ENCODE measurements around the gene PUM2.
A peak's percentile ranks its signal among the peaks of the same experiment; 100 is the strongest.

PUM2 gene

DNA sequence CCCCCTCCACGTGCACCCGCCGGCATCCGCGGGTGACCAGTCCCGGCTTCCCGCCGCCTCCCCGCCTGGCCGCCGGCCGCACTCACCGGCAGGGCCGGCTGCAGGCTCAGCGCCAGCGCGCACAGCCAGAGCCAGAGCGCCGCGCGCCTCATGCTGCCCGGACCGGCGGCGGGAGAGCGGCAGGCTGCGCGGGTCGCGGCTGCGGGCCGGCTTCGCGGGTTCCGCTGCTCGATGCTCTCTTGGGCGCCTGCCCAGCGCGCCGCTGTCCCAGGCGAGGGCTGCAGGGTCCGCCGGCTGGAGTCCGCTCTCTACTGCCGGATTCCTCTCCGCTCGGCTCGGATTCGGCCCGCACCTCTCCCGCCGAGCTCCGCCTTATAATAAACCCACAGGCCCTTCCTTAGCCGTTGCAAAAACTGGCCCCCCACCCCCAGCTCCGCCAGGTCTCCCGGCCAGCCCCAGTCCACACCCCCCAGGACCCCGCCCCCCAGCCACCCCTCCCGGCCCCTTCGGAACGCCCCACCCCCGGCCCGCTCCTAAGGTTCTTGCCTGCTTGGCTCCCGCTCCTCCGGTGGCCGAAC is 125.8 kb downstream of the PUM2 start, which contains the start of gene SDC1:
TSS of gene SDC1 (minus strand) at position 415 of the 578 bp plus-strand sequence. CDS start at position 152, 263 bp downstream.
- Histone ChIP-seq H3K27me3 (ENCODE audit: insufficient read depth, insufficient read length) (peaks cover 13% of the 10 kb centered on the region), H3K9ac (ENCODE audit: insufficient read length, low read depth) (peak within 1 kb of the TSS; percentile 85), H3K36me3 (ENCODE audit: insufficient read depth, insufficient read length, low read length) (peaks cover 9% of the 10 kb centered on the region), H3K9me3 (ENCODE audit: insufficient read depth, low read length) (no peaks in the 10 kb centered on the region), H3K4me1 (ENCODE audit: insufficient read depth, insufficient read length) (peaks cover 6% of the 10 kb centered on the region), H3K4me3 (ENCODE audit: insufficient read length, low read depth) (peak within 1 kb of the TSS; percentile 63)
- TF ChIP-seq YY1 (IDR thresholded peaks at IDR 0.05; ENCODE audit: insufficient read depth, insufficient read length) (no peak), ZNF274 (IDR thresholded peaks at IDR 0.05; ENCODE audit: low read depth, low read length) (no peak), SUZ12 (IDR thresholded peaks at IDR 0.05; ENCODE audit: extremely low read depth, insufficient read depth, insufficient read length) (no peak)
- no peak for DNase-seq (ENCODE audit: low read depth, low spot score)

DNA sequence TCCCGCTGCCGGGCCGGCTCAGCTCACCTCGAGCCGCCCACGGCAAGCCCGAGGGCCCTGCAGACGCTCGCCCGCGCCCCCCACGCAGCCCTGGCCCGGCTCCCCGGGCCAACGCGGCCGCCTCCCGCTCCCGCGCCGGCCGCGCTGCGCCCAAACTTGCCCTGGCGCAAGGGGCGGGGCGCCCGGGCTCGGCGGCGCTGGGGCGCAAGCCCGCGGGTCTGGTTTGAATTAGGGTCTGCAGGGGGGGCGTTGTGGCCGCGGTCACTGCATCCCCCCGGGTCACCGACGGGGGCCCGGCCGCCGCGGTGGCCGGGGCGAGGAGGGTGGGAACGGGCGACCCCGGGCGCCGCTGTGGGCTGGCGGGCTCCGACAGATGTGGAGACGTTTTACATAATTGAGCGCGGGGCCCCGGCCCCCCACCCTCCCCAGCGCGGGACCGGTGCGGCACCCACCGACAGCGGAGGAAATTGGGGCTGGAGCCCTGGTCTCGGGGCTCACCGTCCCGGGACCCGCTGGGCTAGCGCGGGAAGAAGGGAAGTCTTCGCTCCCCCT is 126.4 kb downstream of the PUM2 start:
- H3K36me3 ChIP-seq (ENCODE audit: insufficient read depth, insufficient read length, low read length) = peaks cover 15% of the 10 kb centered on the region
- TF ChIP-seq SUZ12 (IDR thresholded peaks at IDR 0.05; ENCODE audit: extremely low read depth, insufficient read depth, insufficient read length) = no peak
- TF ChIP-seq ZNF274 (IDR thresholded peaks at IDR 0.05; ENCODE audit: low read depth, low read length) = no peak
- TF ChIP-seq YY1 (IDR thresholded peaks at IDR 0.05; ENCODE audit: insufficient read depth, insufficient read length) = no peak
- H3K9ac ChIP-seq (ENCODE audit: insufficient read length, low read depth) = peak overlapping the region; percentile 85
- peak overlapping the region; percentile 63 for H3K4me3 ChIP-seq (ENCODE audit: insufficient read length, low read depth)
- DNase-seq (ENCODE audit: low read depth, low spot score) = no peak
- peaks cover 13% of the 10 kb centered on the region for H3K27me3 ChIP-seq (ENCODE audit: insufficient read depth, insufficient read length)
- H3K4me1 ChIP-seq (ENCODE audit: insufficient read depth, insufficient read length) = peaks cover 6% of the 10 kb centered on the region
- no peaks in the 10 kb centered on the region for H3K9me3 ChIP-seq (ENCODE audit: insufficient read depth, low read length)

DNA sequence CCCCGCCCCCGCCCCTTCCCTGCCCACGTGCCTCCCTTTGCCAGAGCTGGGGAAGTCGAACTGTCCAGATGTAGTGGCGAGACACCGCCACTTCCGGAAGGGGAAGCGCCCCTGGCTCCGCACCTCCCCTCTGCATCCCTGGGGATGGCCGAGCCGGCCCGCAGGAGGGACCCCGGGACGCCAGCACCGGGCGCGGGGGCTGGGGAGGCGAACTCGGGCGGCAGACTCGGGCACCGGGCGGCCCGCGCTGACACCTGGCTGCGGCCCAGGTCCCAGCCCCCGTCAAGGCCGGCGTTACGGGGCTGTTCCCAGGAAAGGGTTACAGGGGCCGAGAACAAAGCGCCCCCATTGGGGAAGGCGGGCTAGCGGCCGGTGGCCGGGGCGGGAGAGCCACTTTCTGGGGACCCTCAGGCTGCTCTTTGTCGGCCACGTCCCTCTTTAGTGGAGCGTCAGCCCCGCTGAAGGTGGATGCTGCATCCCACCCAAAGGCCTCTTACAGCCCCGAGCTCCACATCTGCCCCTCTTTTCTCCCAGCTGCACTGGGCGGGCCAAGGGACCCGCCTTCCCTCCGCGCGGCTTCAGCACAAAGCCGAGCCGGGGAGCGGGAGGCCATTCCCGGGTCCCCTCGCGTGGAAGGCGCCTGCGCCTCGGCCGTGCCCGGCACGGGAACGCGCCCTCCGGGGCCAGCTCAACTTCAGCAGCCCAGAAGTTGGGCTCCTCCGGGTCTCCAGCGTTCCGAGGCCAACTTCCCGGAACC is 127.1 kb downstream of the PUM2 start:
- peaks cover 15% of the 10 kb centered on the region for H3K36me3 ChIP-seq (ENCODE audit: insufficient read depth, insufficient read length, low read length)
- H3K4me3 ChIP-seq (ENCODE audit: insufficient read length, low read depth) = peak overlapping the region; percentile 63
- H3K27me3 ChIP-seq (ENCODE audit: insufficient read depth, insufficient read length) = peaks cover 13% of the 10 kb centered on the region
- TF ChIP-seq SUZ12 (IDR thresholded peaks at IDR 0.05; ENCODE audit: extremely low read depth, insufficient read depth, insufficient read length) = no peak
- TF ChIP-seq ZNF274 (IDR thresholded peaks at IDR 0.05; ENCODE audit: low read depth, low read length) = no peak
- no peak for TF ChIP-seq YY1 (IDR thresholded peaks at IDR 0.05; ENCODE audit: insufficient read depth, insufficient read length)
- peaks cover 6% of the 10 kb centered on the region for H3K4me1 ChIP-seq (ENCODE audit: insufficient read depth, insufficient read length)
- no peaks in the 10 kb centered on the region for H3K9me3 ChIP-seq (ENCODE audit: insufficient read depth, low read length)
- H3K9ac ChIP-seq (ENCODE audit: insufficient read length, low read depth) = peak overlapping the region; percentile 85
- DNase-seq (ENCODE audit: low read depth, low spot score) = no peak

DNA sequence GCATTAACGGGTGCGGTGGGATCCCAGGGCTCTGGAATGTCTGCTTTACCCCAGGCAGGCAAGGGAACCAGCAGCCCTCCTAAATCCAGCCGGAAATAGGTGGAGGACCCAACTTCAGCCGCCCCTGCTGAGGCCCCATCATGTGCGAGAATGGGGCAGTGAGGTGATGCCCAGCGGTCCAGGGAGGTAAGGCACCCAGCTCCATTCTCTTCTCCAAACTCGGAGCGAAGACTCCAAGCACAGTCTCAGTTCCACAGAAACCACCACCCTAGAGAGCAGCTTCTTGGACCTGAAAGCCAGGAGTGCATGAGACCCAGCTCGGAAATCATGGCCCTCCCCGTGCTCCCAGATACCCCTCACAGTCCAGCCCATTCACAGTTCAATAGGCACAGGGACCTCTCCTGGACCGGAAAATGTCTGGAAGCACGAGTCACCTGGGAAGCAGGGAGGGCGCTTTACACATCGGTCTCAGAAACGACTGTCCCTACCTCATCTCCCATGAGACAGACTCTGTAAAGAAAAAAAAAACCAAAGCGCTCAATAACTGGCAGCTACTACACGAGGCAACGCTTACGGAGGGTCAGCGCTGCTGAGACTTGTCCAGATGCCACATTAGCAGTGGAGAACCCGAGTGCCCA is 127.8 kb downstream of the PUM2 start:
- peaks cover 13% of the 10 kb centered on the region for H3K27me3 ChIP-seq (ENCODE audit: insufficient read depth, insufficient read length)
- peak overlapping the region; percentile 50 for H3K9ac ChIP-seq (ENCODE audit: insufficient read length, low read depth)
- peaks cover 6% of the 10 kb centered on the region for H3K4me1 ChIP-seq (ENCODE audit: insufficient read depth, insufficient read length)
- no peak for DNase-seq (ENCODE audit: low read depth, low spot score)
- no peak overlapping the region for H3K4me3 ChIP-seq (ENCODE audit: insufficient read length, low read depth)
- H3K36me3 ChIP-seq (ENCODE audit: insufficient read depth, insufficient read length, low read length) = peaks cover 18% of the 10 kb centered on the region
- no peak for TF ChIP-seq ZNF274 (IDR thresholded peaks at IDR 0.05; ENCODE audit: low read depth, low read length)
- TF ChIP-seq YY1 (IDR thresholded peaks at IDR 0.05; ENCODE audit: insufficient read depth, insufficient read length) = no peak
- no peak for TF ChIP-seq SUZ12 (IDR thresholded peaks at IDR 0.05; ENCODE audit: extremely low read depth, insufficient read depth, insufficient read length)
- no peaks in the 10 kb centered on the region for H3K9me3 ChIP-seq (ENCODE audit: insufficient read depth, low read length)

DNA sequence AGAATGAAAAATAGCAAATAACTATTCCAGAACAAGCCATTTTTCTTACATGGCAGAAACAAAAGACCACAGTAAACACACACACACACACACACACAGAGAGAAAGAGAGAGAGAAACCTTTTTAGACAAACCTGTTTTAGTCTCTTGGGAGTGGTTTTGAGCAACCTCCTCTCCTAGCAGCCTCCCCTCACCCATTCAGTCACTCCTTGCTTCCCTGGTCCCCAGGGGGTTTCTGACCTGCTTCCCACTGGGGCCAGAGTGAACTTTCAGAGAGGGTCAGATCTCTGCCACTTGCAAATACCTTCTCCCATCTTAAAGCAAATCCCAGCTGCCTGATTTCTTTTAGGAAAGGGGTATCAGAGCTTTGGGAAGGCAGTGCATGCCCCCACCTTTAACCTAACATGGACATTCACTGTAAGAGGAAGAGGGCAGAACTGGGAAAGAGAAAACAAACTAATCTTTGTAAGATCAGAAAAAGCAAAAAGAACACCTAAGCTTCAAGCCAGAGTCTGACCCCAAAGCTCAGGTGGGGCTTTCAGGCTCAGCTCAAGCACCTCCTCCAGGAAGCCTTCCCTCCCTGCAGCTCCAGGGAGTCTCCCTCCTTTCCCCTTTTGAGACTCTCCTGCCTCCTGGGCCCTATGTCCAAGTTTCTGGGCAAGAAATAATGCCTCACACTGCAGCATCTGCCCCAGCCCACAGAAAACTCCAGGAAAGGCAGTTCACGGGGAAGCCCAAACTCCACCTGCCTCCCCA is 128.5 kb downstream of the PUM2 start:
- Histone ChIP-seq H3K4me3 (ENCODE audit: insufficient read length, low read depth) (no peak overlapping the region), H3K36me3 (ENCODE audit: insufficient read depth, insufficient read length, low read length) (peaks cover 18% of the 10 kb centered on the region), H3K27me3 (ENCODE audit: insufficient read depth, insufficient read length) (peaks cover 13% of the 10 kb centered on the region), H3K4me1 (ENCODE audit: insufficient read depth, insufficient read length) (peaks cover 6% of the 10 kb centered on the region), H3K9me3 (ENCODE audit: insufficient read depth, low read length) (no peaks in the 10 kb centered on the region), H3K9ac (ENCODE audit: insufficient read length, low read depth) (peak overlapping the region; percentile 50)
- no peak for DNase-seq (ENCODE audit: low read depth, low spot score)
- TF ChIP-seq SUZ12 (IDR thresholded peaks at IDR 0.05; ENCODE audit: extremely low read depth, insufficient read depth, insufficient read length) = no peak
- TF ChIP-seq YY1 (IDR thresholded peaks at IDR 0.05; ENCODE audit: insufficient read depth, insufficient read length) = no peak
- TF ChIP-seq ZNF274 (IDR thresholded peaks at IDR 0.05; ENCODE audit: low read depth, low read length) = no peak

DNA sequence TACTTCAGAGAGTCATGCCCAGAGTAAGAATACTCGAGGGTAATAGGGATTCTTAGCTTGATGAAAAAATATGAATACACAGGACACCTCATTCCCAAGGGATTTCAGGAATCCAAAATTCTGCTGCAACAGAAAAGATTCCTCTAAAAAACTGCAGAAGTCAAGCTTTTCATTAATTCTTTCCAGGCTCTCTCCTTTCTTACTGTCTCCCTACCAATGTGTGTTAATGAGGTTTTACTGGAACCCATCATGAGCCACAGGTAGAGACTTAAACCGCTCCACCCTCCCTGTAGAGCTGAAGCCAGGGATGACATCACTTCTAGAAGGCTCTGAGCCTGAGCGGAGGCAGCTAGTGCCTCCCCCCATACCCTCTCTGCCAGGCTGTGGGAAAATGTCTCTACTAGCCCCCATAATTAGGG is 129.1 kb downstream of the PUM2 start:
- Histone ChIP-seq H3K36me3 (ENCODE audit: insufficient read depth, insufficient read length, low read length) (peaks cover 22% of the 10 kb centered on the region), H3K9me3 (ENCODE audit: insufficient read depth, low read length) (no peaks in the 10 kb centered on the region), H3K27me3 (ENCODE audit: insufficient read depth, insufficient read length) (peaks cover 13% of the 10 kb centered on the region), H3K9ac (ENCODE audit: insufficient read length, low read depth) (no peak overlapping the region), H3K4me1 (ENCODE audit: insufficient read depth, insufficient read length) (peaks cover 6% of the 10 kb centered on the region), H3K4me3 (ENCODE audit: insufficient read length, low read depth) (no peak overlapping the region)
- no peak for DNase-seq (ENCODE audit: low read depth, low spot score)
- TF ChIP-seq YY1 (IDR thresholded peaks at IDR 0.05; ENCODE audit: insufficient read depth, insufficient read length) (no peak), ZNF274 (IDR thresholded peaks at IDR 0.05; ENCODE audit: low read depth, low read length) (no peak)
